Middle frontal gyrus (tissue), 1 donor: ENCODE measurements around the gene FEM1A.
"Not testable (repeated sequence)": the region's sequence is repeated elsewhere in the genome, so short reads cannot be mapped to it uniquely, and the experiment has no call there.

ENCODE experiments used
- DNase-seq: peaks from one replicate; pipeline ENCODE4 v3.0.0-alpha.2; 2015; ENCODE audit warnings: low spot score; ENCODE audit errors: extremely low spot score

The FEM1A gene

GRCh38 chr19:4845975-4846374, 54.4 kb downstream of the FEM1A start:
- not testable (repeated sequence) for DNase-seq

- no peak for DNase-seq
These were observed 55.8 kb downstream of the FEM1A start for GRCh38 chr19:4847190-4847973.

- DNase-seq, result no peak
These were observed 57.5 kb downstream of the FEM1A start for GRCh38 chr19:4849019-4849418.
